Effector CD8-positive, alpha-beta T cell (primary cell): Measurements from ENCODE around the gene STXBP5L.
A peak's percentile ranks its signal among the peaks of the same experiment; 100 is the strongest.
"Not testable (repeated sequence)": the region's sequence is repeated elsewhere in the genome, so short reads cannot be mapped to it uniquely, and the experiment has no call there.

Experiments used
- DNase-seq: peaks from one replicate; lab custom pipeline; 2025; lab: John Stamatoyannopoulos, UW

STXBP5L gene

DNA sequence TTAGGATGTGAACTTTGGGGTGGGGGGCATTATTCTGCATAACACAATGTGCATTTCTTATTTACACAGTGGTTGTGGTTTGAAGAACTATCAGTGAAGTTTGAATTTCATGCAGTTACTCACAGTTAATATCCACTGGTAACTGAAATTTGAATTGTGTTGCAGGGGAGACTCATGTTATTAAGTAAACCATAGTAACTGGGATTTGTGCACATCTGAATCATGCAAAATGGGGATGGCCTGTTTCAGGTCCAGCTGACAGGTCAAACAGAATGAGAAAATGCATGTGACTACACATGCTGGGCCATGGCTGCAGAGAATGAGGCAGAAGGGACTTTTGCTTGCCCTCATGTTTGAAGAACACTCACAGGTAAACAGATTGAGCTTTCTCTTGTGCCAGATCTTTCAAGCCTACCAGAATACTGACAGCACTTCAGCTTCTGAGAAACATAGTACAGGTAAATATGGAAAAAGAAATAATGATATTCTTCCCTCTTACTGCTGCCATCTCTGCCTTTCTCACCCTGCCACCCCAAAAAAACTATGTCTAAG lies 522.7 kb downstream of the STXBP5L start:
- no peak for DNase-seq

- DNase-seq: peak; percentile 1
Measured at GRCh38 chr3:121431726-121432517, 523.9 kb downstream of the STXBP5L start.

- no peak for DNase-seq
Measured at GRCh38 chr3:121436074-121436473, 528.1 kb downstream of the STXBP5L start.

DNA sequence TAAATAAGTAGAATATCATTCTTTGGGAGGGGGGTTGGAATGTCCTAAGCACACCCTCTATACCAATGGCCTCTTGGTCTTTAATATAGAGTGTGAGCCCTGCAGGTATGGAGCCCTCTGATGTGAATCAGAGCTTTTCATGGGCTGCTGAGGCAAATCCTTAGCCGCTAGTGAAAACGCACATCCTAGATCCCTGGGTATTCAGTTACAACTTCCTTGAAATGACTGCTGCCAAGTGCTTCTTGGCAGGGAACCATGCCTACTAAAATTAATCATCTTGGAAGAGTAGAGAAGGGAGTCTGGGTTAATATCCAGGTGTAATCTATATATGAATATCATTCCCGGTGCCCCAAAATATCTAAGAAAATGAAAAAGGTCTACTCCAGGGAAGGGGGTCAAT lies 528.6 kb downstream of the STXBP5L start:
- no peak for DNase-seq

DNA sequence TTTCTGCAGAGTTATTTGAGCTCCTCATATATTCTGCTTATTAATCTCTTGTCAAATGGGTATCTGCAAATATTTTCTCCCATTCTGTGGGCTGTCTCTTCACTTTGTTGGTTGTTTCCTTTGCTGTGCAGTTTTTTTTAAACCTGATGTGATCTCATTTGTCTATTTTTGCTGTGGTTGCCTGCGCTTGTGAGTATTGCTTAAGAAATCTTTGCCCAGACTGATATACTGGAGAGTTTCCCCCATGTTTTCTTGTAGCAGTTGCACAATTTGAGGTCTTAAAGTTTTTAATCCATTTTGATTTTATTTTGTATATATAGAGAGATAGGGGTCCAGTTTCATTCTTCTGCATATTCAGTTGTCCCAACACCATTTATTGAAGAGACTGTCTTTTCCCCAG lies 535.5 kb downstream of the STXBP5L start:
- DNase-seq: no peak

GRCh38 chr3:121451752-121452151 lies 543.7 kb downstream of the STXBP5L start:
- DNase-seq: not testable (repeated sequence)

- DNase-seq: no peak
Measured at GRCh38 chr3:121462565-121462964, 554.6 kb downstream of the STXBP5L start.

DNA sequence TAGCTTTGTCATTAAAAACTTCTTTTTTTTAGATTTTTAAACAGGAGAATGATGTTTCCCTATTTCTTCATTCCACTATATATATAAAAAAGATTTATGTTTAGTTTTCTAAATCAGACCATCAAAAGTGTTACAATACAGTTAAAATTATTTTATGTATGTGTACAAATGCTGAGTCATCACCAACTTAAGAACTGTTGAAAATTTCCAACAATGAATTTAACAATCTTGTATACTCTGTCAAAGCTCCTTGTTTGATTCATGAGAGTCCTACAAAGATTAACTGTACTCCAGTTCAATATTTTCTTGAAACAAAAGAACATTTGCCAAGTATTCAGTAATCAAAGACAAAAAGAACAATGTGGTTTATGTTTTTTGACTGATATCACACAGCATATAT lies 555.7 kb downstream of the STXBP5L start:
- no peak for DNase-seq

DNA sequence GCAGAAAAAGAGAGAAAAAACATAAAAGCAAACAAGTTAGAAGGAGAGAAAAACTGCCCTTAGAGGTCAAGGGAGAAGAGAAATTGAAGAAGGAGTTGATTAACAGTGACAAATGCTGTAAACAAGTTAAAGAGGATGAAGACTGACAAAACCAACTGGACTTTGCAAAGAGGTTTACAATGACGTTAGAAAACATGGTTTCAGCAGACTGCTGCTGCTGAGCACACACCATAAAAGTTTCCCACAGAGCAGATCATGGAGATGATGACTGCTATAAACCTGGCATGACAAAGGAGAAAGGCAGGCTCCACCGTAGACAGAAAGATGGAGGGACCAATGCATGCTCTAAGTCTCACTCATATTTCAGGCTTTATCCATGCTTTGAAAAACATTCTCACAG lies 559.1 kb downstream of the STXBP5L start:
- no peak for DNase-seq

DNA sequence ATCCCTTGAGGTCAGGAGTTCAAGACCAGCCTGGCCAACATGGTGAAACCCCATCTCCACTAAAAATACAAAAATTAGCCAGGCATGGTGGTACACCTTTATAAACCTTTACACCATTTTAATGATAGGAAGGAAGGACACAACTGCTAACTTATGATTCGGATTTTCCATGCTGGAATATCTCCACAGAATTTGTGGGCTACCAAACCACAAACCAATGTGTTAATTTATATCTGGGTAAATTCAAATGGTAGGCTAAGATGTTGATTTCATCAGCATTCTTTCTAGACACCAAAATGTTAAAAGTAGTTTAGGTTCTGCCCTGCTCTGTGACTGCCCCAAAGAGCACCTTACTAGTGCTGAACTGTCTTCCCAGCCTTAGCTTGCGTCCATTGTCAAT lies 565.0 kb downstream of the STXBP5L start:
- DNase-seq: no peak
